ENCODE results near the gene CD84.

Gene CD84

DNA sequence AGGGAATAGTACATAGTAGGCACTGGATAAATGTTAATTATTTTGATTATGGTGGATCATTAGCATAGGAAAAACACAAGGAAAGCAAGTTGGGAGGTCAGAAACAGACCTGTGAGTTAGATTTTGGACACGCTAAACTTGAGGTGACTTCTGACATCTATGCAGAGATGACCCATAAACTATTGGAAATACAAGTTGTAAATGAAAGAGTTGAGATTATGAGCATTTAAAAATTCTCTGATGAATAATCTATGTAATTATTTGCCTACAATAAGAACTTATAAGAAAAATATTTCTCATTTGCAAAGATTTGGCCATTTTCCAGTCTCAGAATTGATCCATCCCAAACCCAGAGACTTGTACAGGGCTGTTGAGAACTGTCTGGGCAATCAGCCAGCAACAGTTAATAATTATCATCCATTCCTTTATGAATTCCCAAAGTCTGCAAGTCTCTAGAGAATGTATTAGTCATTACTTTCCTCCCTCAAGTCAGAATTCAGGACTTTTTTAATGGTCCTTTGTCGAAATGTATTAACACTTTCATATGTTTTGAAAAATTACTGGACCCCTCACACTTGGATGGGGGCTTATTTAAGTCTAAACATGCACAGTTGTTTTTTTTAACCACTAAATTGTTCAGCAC lies 36.9 kb downstream of the CD84 start:
- Histone ChIP-seq H3K27me3 (replicated peaks) (no peaks in the 10 kb centered on the region), H3K36me3 (replicated peaks) (no peaks in the 10 kb centered on the region), H3K27ac (no peak overlapping the region), H3K4me3 (ENCODE audit: low read depth, low read length) (no peak overlapping the region)
- TF ChIP-seq, protein P1, sequence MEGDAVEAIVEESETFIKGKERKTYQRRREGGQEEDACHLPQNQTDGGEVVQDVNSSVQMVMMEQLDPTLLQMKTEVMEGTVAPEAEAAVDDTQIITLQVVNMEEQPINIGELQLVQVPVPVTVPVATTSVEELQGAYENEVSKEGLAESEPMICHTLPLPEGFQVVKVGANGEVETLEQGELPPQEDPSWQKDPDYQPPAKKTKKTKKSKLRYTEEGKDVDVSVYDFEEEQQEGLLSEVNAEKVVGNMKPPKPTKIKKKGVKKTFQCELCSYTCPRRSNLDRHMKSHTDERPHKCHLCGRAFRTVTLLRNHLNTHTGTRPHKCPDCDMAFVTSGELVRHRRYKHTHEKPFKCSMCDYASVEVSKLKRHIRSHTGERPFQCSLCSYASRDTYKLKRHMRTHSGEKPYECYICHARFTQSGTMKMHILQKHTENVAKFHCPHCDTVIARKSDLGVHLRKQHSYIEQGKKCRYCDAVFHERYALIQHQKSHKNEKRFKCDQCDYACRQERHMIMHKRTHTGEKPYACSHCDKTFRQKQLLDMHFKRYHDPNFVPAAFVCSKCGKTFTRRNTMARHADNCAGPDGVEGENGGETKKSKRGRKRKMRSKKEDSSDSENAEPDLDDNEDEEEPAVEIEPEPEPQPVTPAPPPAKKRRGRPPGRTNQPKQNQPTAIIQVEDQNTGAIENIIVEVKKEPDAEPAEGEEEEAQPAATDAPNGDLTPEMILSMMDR (IDR thresholded peaks at IDR 0.05; ENCODE audit: low read depth, low read length, missing control alignments): no peak
- in situ Hi-C loops (cut with HindIII; ENCODE audit: low pct_ligation_motif_present, low sequenced_read_pairs): no loop called here
- no peak for DNase-seq

DNA sequence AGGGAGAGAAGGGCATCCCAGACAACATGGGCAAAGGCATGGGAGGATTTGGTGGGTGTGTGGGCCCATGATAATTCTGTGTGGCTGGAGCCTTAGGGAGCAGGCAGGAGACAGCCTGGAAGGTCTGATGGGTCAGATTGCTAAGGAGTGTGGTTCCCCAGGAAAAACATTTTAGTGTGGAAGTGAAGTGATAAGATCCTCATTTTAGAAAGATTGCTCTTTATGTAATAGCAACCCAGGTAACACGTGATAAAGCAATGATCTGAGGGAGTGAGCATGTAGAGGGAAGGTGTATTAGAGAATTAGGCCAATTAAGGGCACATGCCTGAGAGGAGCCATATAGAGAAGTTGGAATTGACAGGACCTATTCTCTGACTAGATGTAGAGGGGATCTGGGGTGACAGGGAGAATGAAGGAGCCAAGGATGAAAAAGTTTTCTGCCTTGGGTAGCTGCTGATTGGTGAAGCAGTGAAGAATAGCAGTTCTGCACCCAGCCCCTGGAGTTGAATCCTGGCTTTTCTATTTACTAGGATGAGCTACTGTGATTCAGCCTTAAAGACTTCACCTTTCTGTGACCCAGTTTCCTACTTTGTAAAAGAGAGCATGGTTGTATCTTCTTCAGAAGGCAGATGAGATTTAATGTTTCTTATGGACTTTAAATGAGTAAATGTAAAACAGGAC lies 37.5 kb downstream of the CD84 start:
- H3K27ac ChIP-seq: no peak overlapping the region
- in situ Hi-C loops (cut with HindIII; ENCODE audit: low pct_ligation_motif_present, low sequenced_read_pairs): no loop called here
- no peak overlapping the region for H3K4me3 ChIP-seq (ENCODE audit: low read depth, low read length)
- H3K36me3 ChIP-seq (replicated peaks): no peaks in the 10 kb centered on the region
- no peak for DNase-seq
- TF ChIP-seq, protein P1 (IDR thresholded peaks at IDR 0.05; ENCODE audit: low read depth, low read length, missing control alignments): no peak
- H3K27me3 ChIP-seq (replicated peaks): no peaks in the 10 kb centered on the region

DNA sequence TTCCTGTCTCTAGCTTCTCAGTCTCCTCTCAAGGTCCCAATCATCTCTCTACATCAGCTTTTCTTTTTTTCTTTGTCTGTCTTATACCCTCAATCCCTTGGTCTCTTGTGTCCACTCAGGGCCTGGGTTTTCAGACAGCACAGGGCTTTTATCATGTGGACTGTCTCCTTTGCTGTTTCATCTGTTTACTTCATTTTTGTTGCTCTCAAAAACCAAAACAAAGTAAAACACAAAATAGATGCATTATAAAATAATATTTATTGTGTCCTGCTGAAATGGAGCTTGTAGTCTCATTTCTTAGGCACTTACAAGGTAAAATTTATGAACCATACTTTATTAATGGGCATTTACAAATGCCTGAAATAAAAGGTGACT lies 38.5 kb downstream of the CD84 start:
- H3K27ac ChIP-seq: no peak overlapping the region
- DNase-seq: no peak
- in situ Hi-C loops (cut with HindIII; ENCODE audit: low pct_ligation_motif_present, low sequenced_read_pairs): no loop called here
- no peaks in the 10 kb centered on the region for H3K36me3 ChIP-seq (replicated peaks)
- TF ChIP-seq, protein P1 (IDR thresholded peaks at IDR 0.05; ENCODE audit: low read depth, low read length, missing control alignments): no peak
- H3K4me3 ChIP-seq (ENCODE audit: low read depth, low read length): no peak overlapping the region
- H3K27me3 ChIP-seq (replicated peaks): no peaks in the 10 kb centered on the region

DNA sequence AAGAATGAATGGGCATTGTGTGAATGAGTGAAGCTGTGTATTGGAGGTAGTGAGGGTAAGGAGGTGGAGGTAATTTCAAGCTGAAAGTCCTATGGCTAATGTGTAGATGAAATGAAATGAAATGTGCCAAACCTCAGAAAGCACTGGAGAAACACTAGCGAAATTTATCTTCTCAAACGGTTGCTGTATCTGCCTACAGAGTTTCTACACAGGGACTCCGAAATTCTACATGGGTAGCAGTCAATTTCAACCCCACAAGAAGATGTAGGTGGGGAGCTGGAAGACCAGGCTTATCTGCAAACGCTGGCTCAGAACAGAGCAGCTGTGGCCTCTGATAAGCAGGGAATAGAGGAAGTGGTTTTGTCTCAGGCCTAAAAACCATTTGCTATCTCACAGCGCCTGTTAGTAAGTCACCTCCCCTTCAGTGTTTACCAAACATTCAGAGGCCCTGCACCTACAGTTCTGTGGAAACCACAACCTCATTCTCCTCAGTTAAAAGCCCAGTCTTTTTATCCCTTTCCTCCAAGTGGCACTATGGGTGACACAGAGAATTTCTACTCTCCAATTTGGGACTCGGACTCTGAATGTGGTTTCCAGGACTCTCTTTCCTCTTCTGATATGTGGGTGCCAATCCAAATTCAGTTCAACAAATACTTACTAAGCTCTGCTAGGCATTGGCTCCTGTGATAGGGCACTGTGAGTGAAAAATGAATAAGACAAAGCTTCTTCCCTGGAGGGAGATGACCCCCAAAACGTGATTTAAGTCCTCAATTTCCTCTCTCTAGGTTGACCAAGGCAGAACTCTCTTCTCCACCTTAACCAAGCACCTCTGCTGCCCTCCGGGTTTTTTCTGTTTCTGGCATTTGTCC lies 39.1 kb downstream of the CD84 start:
- Histone ChIP-seq H3K27me3 (replicated peaks) (no peaks in the 10 kb centered on the region), H3K36me3 (replicated peaks) (no peaks in the 10 kb centered on the region), H3K4me3 (ENCODE audit: low read depth, low read length) (no peak overlapping the region), H3K27ac (no peak overlapping the region)
- in situ Hi-C loops (cut with HindIII; ENCODE audit: low pct_ligation_motif_present, low sequenced_read_pairs): no loop called here
- DNase-seq: no peak
- TF ChIP-seq, protein P1 (IDR thresholded peaks at IDR 0.05; ENCODE audit: low read depth, low read length, missing control alignments): no peak

DNA sequence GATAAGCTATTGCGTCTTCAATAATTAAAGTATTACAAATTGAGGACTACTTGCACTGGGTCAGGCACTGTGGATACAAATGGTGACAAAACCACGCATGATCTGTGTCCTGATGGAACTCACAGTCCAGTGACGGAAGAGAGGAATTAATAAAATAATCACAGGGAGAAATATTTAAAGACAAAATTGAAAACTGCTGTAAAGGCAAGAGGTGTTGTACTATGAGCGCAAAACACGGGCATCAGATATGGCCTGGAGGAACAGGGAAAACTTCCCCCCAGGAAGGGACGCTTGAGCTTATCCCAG lies 39.7 kb downstream of the CD84 start:
- in situ Hi-C loops (cut with HindIII; ENCODE audit: low pct_ligation_motif_present, low sequenced_read_pairs): no loop called here
- TF ChIP-seq, protein P1 (IDR thresholded peaks at IDR 0.05; ENCODE audit: low read depth, low read length, missing control alignments): no peak
- no peak for DNase-seq
- no peaks in the 10 kb centered on the region for H3K36me3 ChIP-seq (replicated peaks)
- H3K27ac ChIP-seq: no peak overlapping the region
- H3K27me3 ChIP-seq (replicated peaks): no peaks in the 10 kb centered on the region
- H3K4me3 ChIP-seq (ENCODE audit: low read depth, low read length): no peak overlapping the region

All from brain microvascular endothelial cell (primary cell).